Mammary epithelial cell (primary cell): ENCODE measurements around the gene SCUBE3.

Experiments used
- EZH2 ChIP-seq: IDR thresholded peaks from 2 replicates; pipeline ENCODE4 v1.6.1; 2012; ENCODE audit warnings: low read length, inconsistent platforms, borderline replicate concordance
- TF ChIP-seq, protein P1 (sequence below), 2 donors: IDR thresholded peaks in 1 of 2; conservative IDR thresholded peaks in 1 of 2; 2 replicates each; pipeline ENCODE4 v1.5.1; 2011 to 2012; ENCODE audit warnings: inconsistent platforms in 2 of 2, low read length in 2 of 2, mild to moderate bottlenecking in 2 of 2, control low read depth in 1 of 2, low read depth in 1 of 2; ENCODE audit not compliant: insufficient read depth in 1 of 2; ENCODE audit errors: extremely low read depth in 1 of 2

DNA sequence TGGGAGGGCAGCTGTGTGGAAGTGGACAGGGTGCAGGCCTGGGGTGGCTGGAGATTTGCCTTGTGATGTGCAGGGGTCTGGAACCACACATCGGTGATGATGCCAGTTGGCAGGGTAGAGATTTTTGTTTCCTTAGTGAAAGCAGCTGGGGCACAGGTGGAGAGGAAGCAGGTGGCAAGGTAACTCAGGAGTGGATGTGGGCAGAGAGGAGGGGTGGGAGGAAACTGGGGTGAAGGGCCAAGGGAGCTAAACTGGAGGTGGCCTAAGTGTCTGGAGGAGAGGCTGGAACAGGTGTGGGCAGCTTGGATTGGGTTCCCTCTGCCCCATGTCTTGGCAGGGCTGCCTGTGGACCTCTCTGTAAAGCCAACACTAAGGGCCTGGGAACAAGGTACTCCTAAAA, 4.7 kb upstream of the SCUBE3 start:
- TF ChIP-seq, protein P1, sequence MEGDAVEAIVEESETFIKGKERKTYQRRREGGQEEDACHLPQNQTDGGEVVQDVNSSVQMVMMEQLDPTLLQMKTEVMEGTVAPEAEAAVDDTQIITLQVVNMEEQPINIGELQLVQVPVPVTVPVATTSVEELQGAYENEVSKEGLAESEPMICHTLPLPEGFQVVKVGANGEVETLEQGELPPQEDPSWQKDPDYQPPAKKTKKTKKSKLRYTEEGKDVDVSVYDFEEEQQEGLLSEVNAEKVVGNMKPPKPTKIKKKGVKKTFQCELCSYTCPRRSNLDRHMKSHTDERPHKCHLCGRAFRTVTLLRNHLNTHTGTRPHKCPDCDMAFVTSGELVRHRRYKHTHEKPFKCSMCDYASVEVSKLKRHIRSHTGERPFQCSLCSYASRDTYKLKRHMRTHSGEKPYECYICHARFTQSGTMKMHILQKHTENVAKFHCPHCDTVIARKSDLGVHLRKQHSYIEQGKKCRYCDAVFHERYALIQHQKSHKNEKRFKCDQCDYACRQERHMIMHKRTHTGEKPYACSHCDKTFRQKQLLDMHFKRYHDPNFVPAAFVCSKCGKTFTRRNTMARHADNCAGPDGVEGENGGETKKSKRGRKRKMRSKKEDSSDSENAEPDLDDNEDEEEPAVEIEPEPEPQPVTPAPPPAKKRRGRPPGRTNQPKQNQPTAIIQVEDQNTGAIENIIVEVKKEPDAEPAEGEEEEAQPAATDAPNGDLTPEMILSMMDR (conservative IDR thresholded peaks at IDR 0.05 in 1 of 2, IDR thresholded peaks at IDR 0.05 in 1 of 2; ENCODE audit: extremely low read depth in 1 of 2, insufficient read depth in 1 of 2, low read depth in 1 of 2, low read length in 2 of 2) = no peak
- no peak for TF ChIP-seq EZH2
